Activated naive CD4-positive, alpha-beta T cell treated with anti-CD3 and anti-CD28 coated beads, Interleukin-2, amount 50 U/mL, for 72 hours (primary cell): Measurements from ENCODE around the gene COL1A1. TPM values are rescaled to one million over a fixed set of nuclear protein-coding genes. Genes with fewer than 3 reads are reported as not detected.

ENCODE experiments used
- ATAC-seq, 2 donors: fragments of 150-1000 bp; cut with Tn5 transposase; 2 replicates each; pipeline ENCODE4 v1.10.0; 2021; ENCODE audit warnings: mild to moderate bottlenecking in 2 of 2, moderate library complexity in 2 of 2
- DNase-seq, 2 donors: peaks; one replicate each; pipeline ENCODE4 v3.0.0; 2021 to 2022; ENCODE audit warnings: low spot score in 2 of 2
- H3K27ac Mint-ChIP-seq, 2 donors: one replicate each; pipeline ENCODE4 v1.8.0; 2022; ENCODE audit warnings: mild to moderate bottlenecking in 2 of 2, mixed read lengths in 2 of 2
- H3K36me3 Mint-ChIP-seq, 2 donors: one replicate each; pipeline ENCODE4 v1.8.0; 2022; ENCODE audit warnings: mixed read lengths in 2 of 2
- H3K9me3 Mint-ChIP-seq, 2 donors: one replicate each; pipeline ENCODE4 v1.8.0; 2022; ENCODE audit warnings: mixed read lengths in 2 of 2
- total RNA-seq, 2 donors: library from RNA; stranded (reverse); gene quantifications; one replicate each; pipeline ENCODE4 v1.2.3, GENCODE V29; 2022

COL1A1 gene
- total RNA-seq, 2 donors from 2014 or later = 0.48 to 3.0 TPM

DNA sequence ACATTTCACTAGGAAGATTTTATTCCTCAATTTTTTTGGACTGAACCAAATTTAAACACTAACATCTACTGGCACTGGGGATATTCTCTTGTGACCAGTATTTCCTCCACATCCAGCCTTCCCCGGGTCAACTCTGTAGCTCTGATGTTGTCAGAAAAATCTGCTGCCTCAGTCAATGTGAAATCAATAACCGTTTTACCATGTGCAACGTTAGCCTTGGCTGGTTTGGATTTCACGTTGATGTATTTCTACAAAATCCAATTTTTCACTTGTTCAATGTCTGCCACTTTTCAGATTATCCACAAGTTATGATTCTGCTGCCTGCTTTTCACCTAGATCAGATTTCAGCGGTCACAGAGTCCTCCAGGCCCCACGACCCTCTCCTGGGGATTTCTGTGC is 28.5 kb downstream of the COL1A1 start:
- Mint-ChIP-seq H3K36me3 (no peaks in the 10 kb centered on the region), H3K27ac (no peak overlapping the region), H3K9me3 (no peaks in the 10 kb centered on the region)
- DNase-seq = no peak
- ATAC-seq = no peak

DNA sequence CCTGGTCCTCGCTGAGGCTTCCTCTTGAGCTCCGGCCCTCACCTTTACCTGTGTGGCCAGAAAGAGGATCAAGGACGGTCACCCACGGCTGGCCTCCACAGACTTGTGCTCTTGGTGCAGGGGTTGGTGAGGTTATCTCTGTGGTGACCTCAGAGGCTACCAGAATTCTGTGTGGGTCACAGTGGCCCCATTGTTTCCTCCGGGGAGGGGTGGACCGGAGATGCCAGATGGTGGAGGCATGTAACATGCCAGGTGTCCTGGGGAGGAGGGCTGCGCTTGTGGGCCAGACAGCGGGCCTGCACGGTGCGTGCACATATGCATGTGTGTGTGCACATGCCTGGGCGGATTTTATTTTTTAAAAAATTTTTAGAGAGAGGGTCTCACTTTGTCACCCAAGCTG is 29.3 kb downstream of the COL1A1 start:
- DNase-seq = no peak
- ATAC-seq = no peak
- no peaks in the 10 kb centered on the region for H3K9me3 Mint-ChIP-seq
- H3K27ac Mint-ChIP-seq = no peak overlapping the region
- H3K36me3 Mint-ChIP-seq = no peaks in the 10 kb centered on the region

DNA sequence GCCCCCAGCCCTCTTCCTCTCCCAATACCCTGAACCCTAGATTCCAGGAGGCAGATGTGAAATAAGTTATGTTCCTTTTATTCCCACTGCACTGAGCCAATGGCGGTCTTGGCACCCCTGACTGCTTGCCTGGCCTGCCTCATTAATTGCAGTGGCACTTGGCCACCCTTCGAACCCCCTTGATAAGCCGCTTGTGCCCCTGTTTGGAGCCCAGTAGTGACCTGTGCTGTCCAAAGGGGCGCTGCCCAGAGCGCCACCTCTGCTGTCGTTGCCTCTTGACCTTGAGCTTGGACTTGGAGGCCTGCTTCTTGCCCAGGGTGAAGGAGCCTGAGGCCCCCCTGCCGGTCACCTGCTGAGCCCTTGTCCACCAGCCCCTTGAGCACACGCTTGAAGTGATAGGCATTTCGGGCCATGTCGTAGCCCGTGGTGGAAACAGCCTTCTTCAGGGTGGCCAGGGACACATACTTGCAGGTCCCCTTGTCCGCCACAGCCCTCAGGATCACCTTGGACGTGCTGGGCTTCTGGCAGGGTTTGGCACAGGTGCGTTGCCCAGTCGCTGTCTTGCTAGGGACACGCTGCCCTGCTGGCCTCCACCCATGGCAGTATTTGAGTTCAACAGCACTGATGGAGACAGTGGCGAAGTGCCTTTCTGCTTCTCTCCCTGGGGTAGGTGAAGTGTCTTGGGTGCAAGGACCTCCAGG is 29.9 kb downstream of the COL1A1 start:
- no peak for DNase-seq
- Mint-ChIP-seq H3K27ac (no peak overlapping the region), H3K36me3 (no peaks in the 10 kb centered on the region), H3K9me3 (no peaks in the 10 kb centered on the region)
- ATAC-seq = no peak

DNA sequence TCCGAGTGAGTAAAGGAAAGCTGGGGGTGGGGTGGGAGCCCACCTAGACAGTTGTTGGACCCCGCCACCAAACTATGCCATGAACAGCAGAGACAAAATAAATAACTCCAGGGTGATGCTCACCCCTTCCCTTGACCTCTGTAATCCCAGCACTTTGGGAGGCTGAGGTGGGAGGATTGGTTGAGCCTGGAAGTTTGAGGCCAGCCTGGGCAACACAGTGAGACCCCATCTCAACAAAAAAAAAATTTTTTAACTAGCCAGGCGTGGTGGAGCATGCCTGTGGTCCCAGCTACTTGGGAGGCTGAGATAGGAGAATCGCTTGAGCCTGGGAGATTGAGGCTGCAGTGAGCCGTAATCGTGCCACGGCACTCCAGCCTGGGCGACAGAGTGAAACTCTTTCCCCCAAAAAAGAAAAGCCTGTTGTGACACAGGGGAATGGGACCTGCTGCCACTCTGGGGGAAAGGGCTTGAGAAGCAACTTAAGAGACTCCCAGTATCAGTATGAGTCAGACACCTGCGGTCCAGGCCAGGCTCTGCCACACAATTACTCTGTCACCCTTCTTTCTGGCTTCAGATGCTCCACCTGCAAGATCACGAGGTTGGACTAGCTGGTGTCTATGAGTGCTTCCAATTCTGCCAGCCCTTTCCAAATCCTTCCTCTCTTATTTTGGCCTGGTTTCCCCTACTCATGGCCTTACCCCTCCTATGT is 30.6 kb downstream of the COL1A1 start:
- ATAC-seq = peak in 1 of 2 donors; percentile 59
- Mint-ChIP-seq H3K27ac (no peak overlapping the region), H3K36me3 (no peaks in the 10 kb centered on the region), H3K9me3 (no peaks in the 10 kb centered on the region)
- no peak for DNase-seq

DNA sequence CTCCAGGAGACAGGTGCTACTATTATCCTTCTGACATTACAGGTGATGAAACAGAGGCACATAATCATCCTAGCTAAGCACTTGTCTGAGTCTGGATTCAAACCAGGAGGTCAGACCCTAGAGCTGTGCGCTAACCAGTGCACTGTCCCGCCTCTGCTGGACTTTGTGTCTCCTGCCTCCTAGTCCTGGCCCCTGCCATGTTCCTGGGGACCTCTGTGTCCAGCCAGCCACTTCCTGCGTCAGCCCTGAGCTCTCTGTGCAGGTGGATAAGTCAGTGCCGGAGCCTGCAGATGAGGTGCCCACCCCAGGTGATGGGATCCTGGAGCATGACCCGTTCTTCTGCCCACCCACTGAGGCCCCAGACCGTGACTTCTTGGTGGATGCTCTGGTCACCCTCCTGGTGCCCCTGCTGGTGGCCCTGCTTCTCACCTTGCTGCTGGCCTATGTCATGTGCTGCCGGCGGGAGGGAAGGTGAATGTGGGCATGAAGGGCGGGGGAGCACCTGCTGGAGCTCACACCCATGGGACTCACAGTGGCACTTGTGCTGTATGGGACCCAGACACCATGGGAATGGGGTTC is 31.5 kb downstream of the COL1A1 start:
- H3K27ac Mint-ChIP-seq = peak overlapping the region in 1 of 2 donors; percentile 79
- H3K36me3 Mint-ChIP-seq = no peaks in the 10 kb centered on the region
- H3K9me3 Mint-ChIP-seq = no peaks in the 10 kb centered on the region
- no peak for ATAC-seq
- DNase-seq = no peak

DNA sequence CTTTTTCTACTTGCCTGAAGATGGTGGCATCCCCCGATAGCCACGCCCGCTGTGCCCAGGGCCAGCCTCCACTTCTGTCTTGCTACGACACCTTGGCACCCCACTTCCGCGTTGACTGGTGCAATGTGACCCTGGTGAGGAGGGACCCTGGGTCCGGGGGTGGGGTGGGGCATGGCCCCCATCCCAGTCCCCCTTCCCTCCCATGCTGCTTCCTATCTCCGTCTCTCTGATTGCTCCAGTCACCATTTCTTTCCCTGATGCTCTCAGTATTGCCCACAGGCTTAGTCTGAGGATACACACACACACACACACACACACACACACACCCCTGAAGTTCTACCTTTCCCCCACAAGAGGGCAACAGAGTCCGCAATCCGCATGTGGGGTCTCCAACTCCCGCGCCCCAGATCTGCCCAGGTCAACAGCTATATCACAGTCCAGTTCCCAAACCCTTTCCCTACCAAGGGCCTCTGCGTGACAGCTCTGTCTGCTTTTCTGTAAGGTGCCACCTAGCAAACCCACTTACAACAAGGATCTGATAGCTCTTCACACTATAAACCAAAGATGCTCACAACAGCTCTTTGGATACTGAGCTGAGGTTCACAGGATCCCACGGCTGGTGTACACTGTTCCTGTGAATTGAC is 32.2 kb downstream of the COL1A1 start:
- Mint-ChIP-seq H3K9me3 (no peaks in the 10 kb centered on the region), H3K36me3 (no peaks in the 10 kb centered on the region), H3K27ac (peak overlapping the region in 1 of 2 donors; percentile 79)
- peak in 1 of 2 donors; percentile 54 for DNase-seq
- peak; percentile 73 to 82 for ATAC-seq

DNA sequence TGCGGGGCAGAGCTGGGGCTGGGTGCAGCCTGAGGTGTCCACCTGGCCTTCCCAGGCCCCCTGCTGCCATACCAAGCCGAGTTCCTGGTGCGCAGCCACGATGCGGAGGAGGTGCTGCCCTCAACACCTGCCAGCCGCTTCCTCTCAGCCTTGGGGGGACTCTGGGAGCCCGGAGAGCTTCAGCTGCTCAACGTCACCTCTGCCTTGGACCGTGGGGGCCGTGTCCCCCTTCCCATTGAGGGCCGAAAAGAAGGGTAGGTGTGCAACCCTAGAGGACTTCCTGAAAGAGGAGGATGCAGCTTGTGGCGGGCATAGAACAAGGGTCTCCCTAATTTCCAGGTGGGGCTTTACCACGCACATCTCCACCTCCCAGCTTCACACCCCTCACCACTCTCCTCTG is 33.1 kb downstream of the COL1A1 start:
- no peak for ATAC-seq
- Mint-ChIP-seq H3K27ac (peak overlapping the region in 1 of 2 donors; percentile 79), H3K36me3 (no peaks in the 10 kb centered on the region), H3K9me3 (no peaks in the 10 kb centered on the region)
- no peak for DNase-seq

DNA sequence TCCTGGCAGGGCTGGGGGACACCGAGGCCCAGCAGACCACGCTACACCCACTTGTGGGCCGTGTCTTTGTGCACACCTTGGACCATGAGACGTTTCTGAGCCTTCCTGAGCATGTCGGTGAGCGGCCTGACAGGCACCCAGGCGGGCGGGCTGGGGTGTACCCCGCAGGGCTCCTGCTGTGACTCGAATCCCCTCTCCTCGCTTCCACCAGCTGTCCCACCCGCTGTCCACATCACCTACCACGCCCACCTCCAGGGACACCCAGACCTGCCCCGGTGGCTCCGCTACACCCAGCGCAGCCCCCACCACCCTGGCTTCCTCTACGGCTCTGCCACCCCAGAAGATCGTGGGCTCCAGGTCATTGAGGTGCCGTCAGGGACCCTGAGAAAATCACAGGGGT is 34.1 kb downstream of the COL1A1 start:
- DNase-seq (no peak), ATAC-seq (no peak)
- peaks cover 0 to 3% of the 10 kb centered on the region in 2 donors for H3K36me3 Mint-ChIP-seq
- H3K9me3 Mint-ChIP-seq = peaks cover 4% of the 10 kb centered on the region in 2 donors
- H3K27ac Mint-ChIP-seq = peak overlapping the region in 1 of 2 donors; percentile 79

DNA sequence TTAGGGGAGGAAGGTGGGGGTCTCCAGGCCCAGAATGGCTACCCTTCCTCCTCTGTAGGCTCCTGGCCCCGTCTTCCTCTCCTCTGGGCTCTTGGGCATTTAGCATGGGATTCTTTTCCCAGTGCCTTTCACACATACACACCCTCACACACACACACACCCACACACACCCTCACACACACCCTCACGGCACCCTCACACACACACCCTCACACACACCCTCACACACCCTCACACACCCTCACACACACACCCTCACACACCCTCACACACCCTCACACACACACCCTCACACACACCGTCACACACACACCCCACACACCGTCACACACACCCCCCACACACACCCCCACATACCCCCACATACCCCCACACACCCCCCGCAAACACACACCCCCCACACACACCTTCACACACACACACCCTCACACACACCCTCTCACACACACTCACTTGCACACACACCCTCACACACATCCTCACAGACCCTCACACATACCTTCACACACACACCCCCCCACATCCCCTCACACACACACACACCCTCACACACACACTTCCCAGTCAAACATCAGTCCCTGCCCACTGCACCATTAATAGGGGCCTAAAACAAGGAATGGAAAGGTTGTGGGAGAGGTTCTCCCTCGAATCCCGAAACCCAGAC is 34.8 kb downstream of the COL1A1 start:
- H3K36me3 Mint-ChIP-seq = peaks cover 0 to 4% of the 10 kb centered on the region in 2 donors
- DNase-seq = no peak
- no peak for ATAC-seq
- H3K9me3 Mint-ChIP-seq = peaks cover 4 to 7% of the 10 kb centered on the region in 2 donors
- no peak overlapping the region for H3K27ac Mint-ChIP-seq

DNA sequence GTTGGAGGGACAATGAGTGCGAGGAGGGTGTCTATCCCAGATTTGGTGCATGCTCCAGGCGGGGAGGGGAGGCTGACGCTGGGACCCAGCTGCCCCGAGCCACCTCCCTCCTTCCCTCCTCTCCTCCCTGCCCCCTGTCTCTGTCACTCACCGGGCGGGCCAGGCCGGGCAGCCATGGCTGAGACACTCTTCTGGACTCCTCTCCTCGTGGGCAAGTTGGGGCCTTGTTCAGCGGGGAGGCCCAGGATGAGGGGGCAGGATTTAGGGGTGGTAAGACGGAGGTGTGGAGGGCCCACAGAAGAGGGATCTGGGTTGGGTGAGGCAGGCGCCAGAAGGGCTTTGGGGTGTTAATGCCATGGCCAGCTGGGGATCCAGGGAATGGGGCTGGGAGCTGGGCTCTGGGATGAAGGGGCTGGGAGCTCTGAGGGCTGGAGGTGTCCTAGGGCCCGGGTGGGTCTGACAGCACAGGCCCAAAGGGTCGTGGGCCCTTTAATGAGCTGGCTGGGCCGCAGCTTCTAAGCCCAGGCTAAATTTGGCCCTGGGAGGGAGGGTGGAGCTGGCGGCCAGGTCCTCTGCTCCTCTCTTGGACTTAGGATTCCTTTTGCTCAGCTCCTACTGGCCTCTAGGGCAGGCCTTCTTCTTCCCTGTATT is 35.4 kb downstream of the COL1A1 start, which contains the start of gene SGCA:
Gene SGCA, plus strand, starts transcription at position 139 of the 651 bp plus-strand sequence. Its CDS starts 36 bp downstream, at position 175.
- H3K9me3 Mint-ChIP-seq = peaks cover 4 to 9% of the 10 kb centered on the region in 2 donors
- peaks cover 0 to 4% of the 10 kb centered on the region in 2 donors for H3K36me3 Mint-ChIP-seq
- ATAC-seq = no peak
- no peak for DNase-seq
- H3K27ac Mint-ChIP-seq = no peak within 1 kb of the TSS

DNA sequence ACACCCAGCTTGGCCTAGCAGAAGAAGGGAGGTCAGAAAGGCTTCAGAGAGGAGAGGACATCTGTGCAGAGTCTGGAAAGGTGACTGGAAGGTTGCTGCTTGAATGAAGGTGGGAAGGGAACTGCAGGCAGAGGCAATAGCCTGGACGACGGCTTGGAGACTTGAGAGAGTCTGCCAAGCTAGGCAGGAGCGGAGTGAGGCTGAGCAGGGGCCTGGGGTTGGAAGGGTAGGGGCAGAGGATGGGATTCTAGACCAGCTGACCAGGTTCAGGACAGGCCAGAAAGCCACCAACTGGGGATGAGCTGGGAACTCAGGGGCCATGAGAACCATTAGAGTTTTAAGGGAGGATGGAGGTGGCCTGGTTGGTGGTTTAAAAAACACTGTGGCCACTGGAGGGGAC is 36.0 kb downstream of the COL1A1 start:
- H3K9me3 Mint-ChIP-seq = peaks cover 4 to 9% of the 10 kb centered on the region in 2 donors
- H3K27ac Mint-ChIP-seq = no peak overlapping the region
- ATAC-seq (no peak), DNase-seq (no peak)
- peaks cover 0 to 4% of the 10 kb centered on the region in 2 donors for H3K36me3 Mint-ChIP-seq

DNA sequence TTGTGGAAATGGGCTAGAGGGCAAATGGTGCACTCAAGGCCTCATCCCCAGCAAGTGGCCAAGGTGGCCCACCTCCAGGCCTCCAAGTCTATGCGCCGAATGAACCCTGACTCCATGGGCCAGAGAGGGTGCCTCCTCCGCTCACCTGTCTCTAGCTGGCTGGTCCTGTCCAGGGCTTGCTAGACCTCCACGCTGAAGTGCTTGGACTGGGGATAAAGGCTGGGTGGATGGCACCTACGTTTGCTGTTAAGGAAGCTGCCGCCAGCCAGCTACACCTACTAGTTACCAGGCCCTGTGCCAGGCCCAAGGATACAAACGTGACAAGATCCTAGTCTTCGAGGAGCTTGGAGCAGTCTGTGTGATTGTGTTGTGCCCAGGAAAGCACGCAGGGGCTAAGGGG is 36.4 kb downstream of the COL1A1 start:
- Mint-ChIP-seq H3K27ac (no peak overlapping the region), H3K9me3 (peaks cover 4 to 9% of the 10 kb centered on the region in 2 donors), H3K36me3 (peaks cover 0 to 4% of the 10 kb centered on the region in 2 donors)
- DNase-seq (no peak), ATAC-seq (no peak)

DNA sequence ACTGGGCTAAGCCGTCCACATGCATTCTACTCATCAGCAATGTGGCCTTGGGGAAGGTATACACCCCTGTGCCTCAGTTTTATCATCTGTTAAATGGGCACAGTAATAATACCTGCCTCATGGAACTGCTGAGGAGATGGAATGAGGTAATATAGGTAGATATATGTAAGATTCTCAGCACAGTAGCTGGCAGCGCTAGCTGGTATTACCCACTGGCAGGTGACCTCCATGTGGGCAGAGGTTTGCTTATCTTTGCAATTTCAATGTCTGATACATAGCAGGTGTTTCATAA is 36.8 kb downstream of the COL1A1 start:
- H3K27ac Mint-ChIP-seq = no peak overlapping the region

DNA sequence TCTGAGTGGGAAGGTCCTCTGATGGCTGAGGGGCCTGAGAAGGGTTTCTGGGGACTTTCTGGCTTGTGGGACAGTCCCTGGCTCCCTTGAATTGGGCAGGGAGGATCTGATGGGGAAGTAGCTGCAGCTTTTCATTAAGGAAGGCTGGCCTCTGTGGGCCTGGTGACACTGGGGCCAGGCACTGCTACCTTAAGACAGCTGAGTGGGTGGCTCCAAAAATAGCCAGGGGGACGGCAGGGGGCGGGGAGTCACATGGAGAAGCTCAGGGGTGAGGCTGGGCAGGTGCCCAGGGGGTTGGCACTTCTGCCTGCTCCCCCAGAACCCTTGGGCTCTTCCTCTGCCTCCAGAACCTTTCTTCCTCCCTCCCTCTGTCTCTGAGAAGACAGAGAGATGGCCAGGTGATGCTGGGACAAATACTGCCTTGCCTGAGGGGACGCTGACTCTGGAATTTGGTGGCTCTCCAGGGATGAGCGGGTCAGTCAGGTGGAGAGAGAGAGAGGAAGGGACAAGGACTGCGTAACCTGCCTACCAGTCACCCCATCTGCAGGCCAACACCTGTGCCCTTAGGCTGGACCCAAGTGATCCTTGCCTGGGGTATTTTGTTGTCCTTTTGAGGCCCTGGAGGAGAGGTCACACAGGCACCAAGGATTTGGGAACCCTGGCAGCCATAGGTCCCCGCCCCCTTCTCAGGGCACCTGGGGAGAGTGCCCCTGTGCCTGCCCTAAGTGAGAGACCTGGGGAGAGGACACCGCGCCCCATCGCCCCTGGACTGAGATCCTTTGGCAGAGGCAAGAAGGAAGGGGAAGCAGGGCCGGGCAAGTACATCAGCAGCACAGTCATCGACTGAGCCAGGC is 37.4 kb downstream of the COL1A1 start:
- peaks cover 0 to 4% of the 10 kb centered on the region in 2 donors for H3K36me3 Mint-ChIP-seq
- peak overlapping the region; percentile 37 to 95 for H3K27ac Mint-ChIP-seq
- no peak for ATAC-seq
- peaks cover 4 to 9% of the 10 kb centered on the region in 2 donors for H3K9me3 Mint-ChIP-seq
- no peak for DNase-seq

More for the DNA sequence above, 36.8 kb downstream of the COL1A1 start:
- Mint-ChIP-seq H3K9me3 (peaks cover 4 to 9% of the 10 kb centered on the region in 2 donors), H3K36me3 (peaks cover 0 to 4% of the 10 kb centered on the region in 2 donors)
- ATAC-seq (no peak), DNase-seq (no peak)

DNA sequence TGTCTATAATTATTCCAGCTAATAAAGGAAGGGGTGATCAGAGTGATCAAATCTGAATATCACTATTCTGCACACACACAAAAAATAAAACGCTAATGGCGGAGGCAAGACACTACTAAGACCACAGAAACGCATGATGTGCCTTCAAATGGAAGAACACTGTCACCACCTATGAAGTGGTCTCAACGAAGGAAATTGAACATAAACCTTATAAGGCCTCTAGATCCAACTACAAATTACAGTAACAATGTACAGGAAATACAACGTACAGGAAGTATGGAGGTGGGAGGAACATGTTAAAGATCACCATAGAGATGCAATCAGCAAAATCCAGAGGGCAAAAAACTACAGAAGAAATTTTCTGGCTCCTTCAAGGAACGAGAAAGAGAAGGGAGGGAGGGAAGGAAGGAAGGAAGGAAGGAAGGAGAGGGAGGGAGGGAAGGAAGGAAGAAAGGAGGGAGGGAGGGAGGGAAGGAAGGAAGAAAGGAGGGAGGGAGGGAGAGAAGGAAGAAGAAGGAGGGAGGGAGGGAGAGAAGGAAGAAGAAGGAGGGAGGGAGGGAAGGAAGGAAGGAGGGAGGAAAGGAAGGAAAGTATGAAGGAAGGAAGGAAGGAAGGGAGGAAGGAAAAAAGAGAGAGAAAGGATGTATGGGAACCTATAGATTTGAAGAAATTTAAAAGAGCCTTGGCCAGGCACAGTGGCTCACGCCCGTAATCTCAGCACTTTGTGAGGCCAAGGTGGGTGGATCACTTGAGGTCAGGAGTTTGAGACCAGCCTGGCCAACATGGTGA is 38.8 kb downstream of the COL1A1 start:
- DNase-seq = no peak
- peaks cover 0 to 4% of the 10 kb centered on the region in 2 donors for H3K36me3 Mint-ChIP-seq

More for the DNA sequence above, 38.8 kb downstream of the COL1A1 start:
- peak; percentile 20 to 45 for ATAC-seq
- H3K27ac Mint-ChIP-seq = peak overlapping the region; percentile 76 to 95
- peaks cover 4 to 9% of the 10 kb centered on the region in 2 donors for H3K9me3 Mint-ChIP-seq
